HG02571 (cell line): Measurements from ENCODE around the gene POMGNT1.

Source experiments
- ATAC-seq: cut with Tn5 transposase; IDR thresholded peaks from one replicate; pipeline ENCODE4 v1.9.1; 2021; ENCODE audit warnings: mild to moderate bottlenecking, moderate library complexity; ENCODE audit not compliant: unreplicated experiment

Gene POMGNT1

GRCh38 chr1:46183926-46184557, 14.2 kb downstream of the POMGNT1 start:
- no peak for ATAC-seq

- ATAC-seq = no peak
Measured at GRCh38 chr1:46183079-46183847, 15.0 kb downstream of the POMGNT1 start.

DNA sequence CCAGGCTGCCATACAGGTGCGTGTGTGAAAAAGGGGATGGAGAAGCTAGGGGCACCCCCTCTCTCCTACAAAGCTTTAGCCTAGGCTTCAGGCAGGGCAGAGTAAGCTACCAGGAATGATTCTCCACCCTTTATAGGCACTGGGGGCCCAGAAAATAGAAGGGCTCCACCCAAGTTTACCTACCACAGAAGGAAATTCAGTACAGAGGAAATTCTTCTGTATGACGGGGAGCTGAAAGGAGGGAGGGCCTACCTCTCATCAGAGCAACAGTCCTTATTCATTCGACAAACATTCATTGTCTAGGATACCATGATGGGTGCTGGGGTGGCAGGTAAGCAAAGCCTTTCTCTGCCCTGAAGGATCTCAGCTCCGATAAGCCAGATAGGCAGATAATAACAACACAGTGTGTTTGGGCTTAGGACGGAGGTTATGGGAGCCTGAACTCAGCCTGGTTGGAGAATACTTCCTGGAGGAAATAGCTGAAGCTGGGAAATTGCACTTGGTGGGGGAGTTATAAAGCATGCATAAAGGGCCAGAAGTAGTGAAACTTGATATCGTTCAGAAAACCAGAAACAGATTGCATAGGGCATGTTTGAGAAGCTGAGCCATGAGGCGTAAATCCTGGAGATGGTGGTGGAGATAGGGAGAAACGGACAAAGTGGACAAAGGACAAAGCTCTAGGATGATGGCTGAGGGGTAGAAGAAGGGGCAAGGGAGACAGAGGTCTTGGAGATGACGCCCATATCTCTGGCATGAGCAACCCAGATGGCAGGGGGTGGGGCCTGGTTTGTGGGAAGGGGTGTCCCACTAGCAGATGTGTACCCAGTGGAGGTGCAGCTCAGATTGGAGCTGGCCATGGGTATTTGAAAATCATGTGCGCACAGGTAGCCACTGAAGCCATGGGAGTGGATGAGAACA, 16.6 kb downstream of the POMGNT1 start:
- no peak for ATAC-seq

DNA sequence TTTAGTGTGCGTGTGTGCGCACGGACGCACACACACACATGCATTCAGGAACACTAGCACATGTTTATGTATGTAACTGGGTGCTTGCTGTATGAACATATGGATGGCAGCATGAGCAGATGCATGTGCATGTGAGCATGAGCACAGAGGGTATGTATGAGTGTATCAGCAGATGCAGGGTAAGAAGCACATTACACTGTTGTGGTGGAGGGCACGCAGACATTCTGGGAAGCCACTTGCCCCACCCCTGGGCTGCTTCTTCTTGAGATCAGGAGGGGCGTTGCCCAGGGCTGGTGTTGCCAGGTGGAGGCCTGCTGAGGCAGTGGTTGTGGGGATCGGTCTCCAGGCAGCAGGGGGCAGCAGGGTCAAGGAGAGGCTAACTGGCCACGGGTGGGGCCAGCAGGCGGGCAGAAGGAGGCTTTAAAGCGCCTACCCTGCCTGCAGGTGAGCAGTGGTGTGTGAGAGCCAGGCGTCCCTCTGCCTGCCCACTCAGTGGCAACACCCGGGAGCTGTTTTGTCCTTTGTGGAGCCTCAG, 18.1 kb downstream of the POMGNT1 start:
- no peak for ATAC-seq

DNA sequence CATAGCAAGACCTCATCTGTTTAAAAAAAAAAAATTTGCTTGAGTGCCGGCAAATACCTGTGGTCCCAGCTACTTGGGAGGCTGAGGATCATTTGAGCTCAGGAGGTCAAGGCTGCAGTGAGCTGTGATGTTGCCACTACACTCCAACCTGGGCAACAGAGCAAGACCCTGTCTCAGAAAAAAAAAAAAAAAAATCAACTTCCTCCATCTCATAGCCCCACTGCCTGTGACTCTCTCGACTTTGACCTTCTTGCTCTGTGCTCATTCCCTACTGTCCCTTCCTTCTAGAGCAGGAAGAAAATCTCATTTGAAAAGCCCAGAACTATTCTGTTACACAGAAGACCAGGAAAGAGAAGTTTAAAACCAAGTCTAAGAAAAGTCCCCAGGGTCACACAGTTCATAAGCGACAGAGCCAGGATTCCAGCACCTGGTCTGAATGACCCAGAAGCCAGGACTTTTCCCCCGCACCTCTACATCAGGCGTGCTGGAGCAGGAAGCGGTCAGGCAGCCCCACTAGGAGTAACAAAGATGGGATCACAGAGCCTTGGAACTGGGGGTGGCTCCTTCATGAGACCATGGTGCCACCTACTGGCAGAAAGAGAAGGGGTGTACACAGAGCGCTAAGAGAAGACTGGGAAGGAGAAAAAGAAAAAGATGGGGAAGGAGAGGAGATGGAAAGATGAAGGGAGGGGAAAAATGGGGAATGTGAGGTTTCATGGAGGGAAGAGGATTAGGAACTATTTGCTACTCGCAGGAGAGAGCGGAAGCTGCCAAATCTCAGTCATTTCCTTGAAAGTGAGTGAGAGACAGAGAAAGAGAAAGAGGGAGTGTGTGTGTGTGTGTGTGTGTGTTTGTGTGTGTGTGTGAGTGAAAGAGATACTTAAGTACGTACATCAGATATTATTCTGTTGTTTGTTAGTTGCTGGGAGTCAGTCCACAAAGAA, 18.8 kb downstream of the POMGNT1 start:
- ATAC-seq = no peak

DNA sequence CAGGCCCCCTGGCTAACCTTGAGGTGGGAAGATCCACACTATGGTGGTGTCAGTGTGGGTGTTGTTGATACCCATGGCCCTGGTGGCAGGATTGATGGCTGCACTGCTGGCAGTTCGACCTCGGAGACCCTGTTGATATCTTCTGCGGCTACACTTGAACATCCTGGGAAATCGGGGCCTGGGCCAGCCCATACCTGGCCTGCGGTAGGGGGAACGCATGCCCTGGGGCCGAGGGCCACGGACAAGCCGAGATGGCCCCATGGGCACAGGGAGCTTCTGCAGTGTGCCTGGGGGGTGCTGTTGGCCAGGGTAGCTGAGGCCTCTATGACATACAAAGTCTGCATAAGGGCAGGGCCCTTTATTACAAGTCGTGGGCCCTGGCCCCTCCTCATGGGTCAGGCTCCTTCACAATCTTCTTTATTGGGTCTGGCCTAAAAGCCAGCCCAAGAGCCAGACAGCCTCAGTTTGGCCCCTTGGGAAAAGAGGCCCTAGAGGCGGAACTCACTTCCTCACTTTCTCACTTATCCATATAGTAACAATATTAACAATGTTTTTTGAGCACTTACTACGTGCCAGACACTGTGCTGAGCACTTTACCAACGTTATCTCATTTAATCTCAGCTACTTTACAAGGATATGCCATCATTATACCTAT, 21.9 kb downstream of the POMGNT1 start, which contains the start of gene P3R3URF:
TSS of gene P3R3URF (minus strand) at position 278 of the 655 bp plus-strand sequence. CDS start at position 261, 17 bp downstream.
- ATAC-seq = no peak

DNA sequence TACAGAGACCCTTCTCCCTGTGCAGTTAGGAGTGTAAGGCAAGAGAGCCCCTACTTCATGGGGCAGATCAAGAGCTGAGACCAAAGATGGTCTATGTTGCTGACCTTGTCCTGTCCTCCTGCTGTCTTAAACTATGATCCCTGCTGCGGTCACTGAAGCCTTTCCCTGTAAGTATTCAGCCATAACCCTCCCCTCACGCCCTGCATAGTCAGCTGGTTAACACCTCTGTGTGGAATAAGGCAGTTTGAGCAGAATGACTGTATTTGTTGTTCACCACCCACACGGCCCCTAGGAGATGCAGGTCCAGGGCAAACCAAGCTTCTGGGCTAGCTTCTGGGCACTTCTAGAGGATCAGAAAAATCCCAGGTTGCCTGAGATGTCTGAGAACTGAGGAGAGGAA, 23.0 kb downstream of the POMGNT1 start:
- no peak for ATAC-seq

- ATAC-seq = no peak
Measured at GRCh38 chr1:46174448-46175231, 23.6 kb downstream of the POMGNT1 start, which contains the start of gene TSPAN1. TSS of gene TSPAN1 (plus strand) at chr1:46175087. CDS start at chr1:46181108, 6,021 bp downstream.

DNA sequence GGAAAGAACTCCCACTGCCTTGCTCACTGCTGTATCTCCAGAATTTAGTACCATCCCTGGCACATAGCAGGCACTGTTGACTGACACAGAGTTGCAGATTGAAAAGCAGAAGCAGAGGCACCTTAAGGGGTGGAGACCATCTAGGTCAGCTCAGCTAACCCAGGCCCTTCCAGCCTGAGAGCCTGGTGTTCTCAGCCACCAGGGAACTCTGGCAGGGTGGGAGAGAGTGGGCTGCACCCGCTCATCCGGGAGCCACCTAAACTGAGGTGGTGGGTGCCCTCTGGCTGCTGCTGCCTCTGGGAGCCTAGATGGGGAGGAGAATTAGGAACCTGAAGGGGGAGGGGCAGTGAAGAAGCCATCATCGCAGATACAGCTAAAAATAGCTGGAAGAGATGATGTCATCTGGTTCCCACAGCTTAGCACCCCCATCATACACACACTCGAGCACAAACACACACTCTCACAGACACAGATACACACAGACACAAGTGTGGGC, 24.8 kb downstream of the POMGNT1 start:
- ATAC-seq = no peak

- no peak for ATAC-seq
Measured at GRCh38 chr1:46172321-46172720, 25.9 kb downstream of the POMGNT1 start.

DNA sequence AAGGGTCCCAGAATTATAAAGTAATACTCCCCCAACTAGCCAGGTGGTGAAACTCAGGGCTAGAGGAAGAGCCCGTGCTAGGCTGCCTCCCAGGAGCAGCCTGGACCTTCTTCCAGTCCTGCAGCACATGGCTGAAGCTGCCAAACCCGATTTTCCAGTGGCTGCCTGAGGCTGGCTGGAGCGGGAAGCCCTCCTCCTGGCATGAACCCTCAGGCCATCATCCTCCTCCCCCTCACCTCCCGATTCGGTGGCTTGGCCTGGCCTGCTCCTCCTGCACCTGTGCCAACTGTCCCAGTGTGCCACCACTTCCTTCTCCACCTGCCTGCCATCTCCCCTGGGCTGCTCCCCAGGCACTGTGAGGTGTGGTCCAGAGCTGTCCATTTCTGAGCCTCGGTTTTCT, 26.4 kb downstream of the POMGNT1 start:
- no peak for ATAC-seq

GRCh38 chr1:46171351-46171750, 26.9 kb downstream of the POMGNT1 start:
- no peak for ATAC-seq

GRCh38 chr1:46169811-46170454, 28.3 kb downstream of the POMGNT1 start:
- ATAC-seq = no peak

DNA sequence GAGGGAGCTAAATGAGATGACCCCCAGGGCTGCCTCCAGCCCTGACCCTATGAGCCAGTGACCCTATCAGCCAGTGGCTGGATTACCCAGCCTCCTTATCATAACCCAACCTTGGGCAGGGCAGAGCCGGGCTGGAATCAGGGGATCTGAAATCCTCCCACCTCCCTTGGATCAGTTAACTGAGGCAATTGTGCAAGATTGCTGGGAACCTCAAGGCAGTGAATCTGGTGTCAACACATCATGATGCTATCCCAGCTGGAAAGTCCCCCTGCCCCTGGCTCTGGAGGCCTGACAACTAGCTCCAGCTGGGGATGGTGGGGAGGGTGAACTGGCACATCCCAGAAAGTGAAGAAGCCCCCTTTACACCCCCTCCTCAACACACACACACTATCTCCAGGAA, 29.8 kb downstream of the POMGNT1 start:
- no peak for ATAC-seq

DNA sequence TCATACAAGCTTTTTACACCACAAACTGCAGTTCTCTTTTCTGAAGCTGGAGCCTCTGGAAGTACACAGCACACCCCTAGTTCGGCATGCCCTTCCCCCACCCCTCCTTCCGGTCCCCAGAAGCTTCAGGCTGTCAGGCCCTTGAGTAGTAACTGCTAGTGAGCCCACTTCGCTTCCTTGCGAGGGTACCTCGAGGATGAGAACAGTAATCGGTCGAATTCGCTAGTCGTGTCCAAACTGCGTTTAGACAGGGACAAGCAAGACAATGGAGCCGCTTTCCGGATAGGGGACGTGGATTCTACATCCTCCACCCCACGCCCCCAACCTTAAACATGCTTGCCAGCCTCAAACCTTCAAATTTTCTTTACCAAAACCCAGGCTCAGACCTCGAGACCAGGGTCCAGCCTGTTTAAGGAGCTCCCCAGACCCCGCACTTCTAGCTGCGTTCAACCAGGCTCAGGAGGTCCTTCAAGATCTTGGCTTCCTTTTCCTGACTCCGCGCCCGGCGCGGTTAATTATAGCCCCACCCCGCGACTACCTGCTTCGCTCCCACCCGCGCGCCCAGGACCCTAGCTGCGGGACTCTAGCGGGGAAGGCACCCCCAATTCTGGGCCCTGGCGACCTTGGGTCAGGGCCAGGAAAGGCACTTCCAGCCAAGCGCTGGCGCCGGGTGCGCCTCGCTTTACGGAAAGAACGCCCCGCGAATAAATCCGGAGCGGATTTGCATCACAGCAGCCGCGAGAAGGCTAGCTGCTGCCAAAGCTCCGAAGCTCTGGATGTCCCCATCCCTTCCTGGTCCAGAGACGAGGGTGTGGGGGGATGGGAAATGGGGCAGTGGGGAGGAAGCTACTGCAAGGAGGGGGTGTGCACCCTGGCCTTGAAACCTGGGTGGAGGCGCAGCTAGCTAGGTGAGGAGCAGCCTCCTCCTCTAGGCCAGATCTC, 31.4 kb downstream of the POMGNT1 start:
- no peak for ATAC-seq

DNA sequence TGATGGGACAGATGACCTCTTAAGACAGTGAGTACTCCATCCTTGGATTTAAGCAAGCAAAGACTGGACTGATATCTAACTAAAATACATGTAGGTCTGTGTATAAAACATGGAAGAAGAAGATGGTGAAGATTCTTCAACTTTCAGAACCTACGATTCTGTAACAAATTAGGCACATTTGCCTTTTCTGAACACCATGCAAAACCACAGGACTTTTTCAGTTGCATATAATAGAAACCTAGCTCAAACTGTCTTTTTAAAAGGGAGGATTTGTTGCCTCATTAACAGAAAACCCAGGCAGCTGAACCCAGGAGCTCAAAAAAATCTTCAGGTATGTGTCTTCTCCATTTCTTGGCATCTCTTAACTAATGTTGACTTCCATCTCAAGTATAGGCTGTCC, 38.0 kb downstream of the POMGNT1 start:
- no peak for ATAC-seq

DNA sequence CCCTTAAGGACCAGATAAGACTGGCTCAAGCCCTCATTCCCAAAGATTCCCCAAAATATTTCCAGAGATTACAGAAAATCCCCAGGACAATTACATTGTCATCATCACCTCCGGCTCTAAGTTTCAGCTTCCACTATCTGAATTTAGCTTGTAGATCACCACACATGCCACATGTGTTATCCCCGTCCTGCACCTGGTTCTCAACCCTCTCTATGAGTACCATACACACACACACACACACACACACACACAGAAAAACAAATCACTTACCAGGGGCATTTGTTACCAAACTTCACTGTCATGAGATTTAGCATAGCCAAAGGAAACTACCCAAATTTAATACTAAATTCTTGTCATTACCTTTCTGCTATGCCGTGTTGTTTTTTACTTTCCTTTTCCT, 38.7 kb downstream of the POMGNT1 start:
- ATAC-seq = no peak
